ENCODE results near the gene CAMTA1. TPM values are rescaled to one million over a fixed set of nuclear protein-coding genes. Genes with fewer than 3 reads are reported as not detected.

The CAMTA1 gene
- total RNA-seq, 1 donor from 2014 or later, result 77.6 TPM

DNA sequence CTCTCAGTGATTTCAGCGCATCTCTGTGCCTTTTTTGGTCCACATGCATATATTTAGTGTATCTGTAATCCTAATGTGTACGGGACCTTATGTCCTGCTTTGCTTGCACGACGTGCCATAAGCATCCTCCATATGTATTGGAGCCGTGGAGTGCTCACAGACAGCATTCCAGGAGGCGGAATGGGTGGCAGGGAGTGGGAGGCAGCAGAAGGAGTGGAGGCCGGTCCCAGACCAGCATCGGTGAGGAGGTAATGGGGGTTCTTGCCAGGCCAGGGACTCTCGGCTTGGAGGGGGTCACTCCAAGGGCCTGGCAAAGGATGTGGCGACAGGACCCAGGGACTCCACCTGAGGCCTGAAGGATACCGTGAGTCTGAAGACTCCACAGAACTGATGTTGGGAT lies 185.0 kb downstream of the CAMTA1 start:
- Mint-ChIP-seq H3K27me3 (ENCODE audit: low read depth, unreplicated experiment) (peaks cover 11% of the 10 kb centered on the region), H3K27ac (ENCODE audit: unreplicated experiment) (no peak overlapping the region), H3K9me3 (ENCODE audit: unreplicated experiment) (no peaks in the 10 kb centered on the region), H3K4me3 (ENCODE audit: unreplicated experiment) (no peak overlapping the region), H3K4me1 (ENCODE audit: low read depth, unreplicated experiment) (peaks cover 22% of the 10 kb centered on the region), H3K36me3 (ENCODE audit: low read depth, unreplicated experiment) (no peaks in the 10 kb centered on the region)
- H3K27ac ChIP-seq (ENCODE audit: low read depth, low read length), result no peak overlapping the region
- no peaks in the 10 kb centered on the region for H3K9me3 ChIP-seq (ENCODE audit: insufficient read depth, low read depth, low read length)
- H3K4me3 ChIP-seq (ENCODE audit: insufficient read depth, low read depth, low read length), result no peak overlapping the region
- H3K4me1 ChIP-seq (ENCODE audit: insufficient read depth, low read length), result peaks cover 32% of the 10 kb centered on the region
- no peak overlapping the region for H3K9ac ChIP-seq (ENCODE audit: low read length)
- TF ChIP-seq CTCF (IDR thresholded peaks at IDR 0.05; ENCODE audit: insufficient read depth, low read depth, low read length), result no peak
- no peak for TF ChIP-seq EZH2 (IDR thresholded peaks at IDR 0.05; ENCODE audit: insufficient read depth, low read length)
- H3K36me3 ChIP-seq (ENCODE audit: insufficient read depth, low read length), result no peaks in the 10 kb centered on the region
- no peak overlapping the region for H2AFZ ChIP-seq (ENCODE audit: low read depth, low read length)
- H3K27me3 ChIP-seq (ENCODE audit: insufficient read depth, low read length), result peaks cover 29% of the 10 kb centered on the region
- H3K4me2 ChIP-seq (ENCODE audit: low read length), result no peak overlapping the region
- no peak for DNase-seq (ENCODE audit: low read depth)
- H3K79me2 ChIP-seq (ENCODE audit: insufficient read depth, low read length), result no peaks in the 10 kb centered on the region
- no peak for FAIRE-seq
- H4K20me1 ChIP-seq (ENCODE audit: insufficient read depth, low read length), result no peaks in the 10 kb centered on the region

DNA sequence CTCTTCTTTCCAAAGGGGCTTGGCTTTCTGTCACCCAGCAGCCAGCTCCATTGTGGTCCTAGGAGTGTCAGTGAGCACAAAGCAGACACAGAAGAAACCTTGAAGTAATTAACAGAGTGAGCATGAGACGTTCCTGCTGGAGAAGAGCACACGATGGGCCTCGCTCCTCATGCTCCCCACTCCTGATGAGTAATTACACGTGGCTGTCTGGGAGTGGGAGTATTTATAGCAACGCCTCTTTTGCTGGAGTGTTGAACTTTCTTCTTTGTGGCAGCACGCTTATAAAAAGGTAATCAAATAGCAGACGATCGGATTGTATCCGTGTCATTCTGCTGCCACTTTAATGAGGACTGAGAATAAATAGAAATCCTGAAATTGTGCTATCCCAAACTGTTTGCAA lies 185.8 kb downstream of the CAMTA1 start:
- DNase-seq (ENCODE audit: low read depth), result peak; percentile 61
- H3K9me3 ChIP-seq (ENCODE audit: insufficient read depth, low read depth, low read length), result no peaks in the 10 kb centered on the region
- no peak overlapping the region for H3K4me2 ChIP-seq (ENCODE audit: low read length)
- Mint-ChIP-seq H3K36me3 (ENCODE audit: low read depth, unreplicated experiment) (no peaks in the 10 kb centered on the region), H3K27ac (ENCODE audit: unreplicated experiment) (no peak overlapping the region), H3K9me3 (ENCODE audit: unreplicated experiment) (no peaks in the 10 kb centered on the region), H3K4me1 (ENCODE audit: low read depth, unreplicated experiment) (peaks cover 22% of the 10 kb centered on the region), H3K27me3 (ENCODE audit: low read depth, unreplicated experiment) (peaks cover 11% of the 10 kb centered on the region), H3K4me3 (ENCODE audit: unreplicated experiment) (peak overlapping the region; percentile 40)
- FAIRE-seq, result no peak
- no peak overlapping the region for H3K4me3 ChIP-seq (ENCODE audit: insufficient read depth, low read depth, low read length)
- no peak overlapping the region for H2AFZ ChIP-seq (ENCODE audit: low read depth, low read length)
- H4K20me1 ChIP-seq (ENCODE audit: insufficient read depth, low read length), result no peaks in the 10 kb centered on the region
- no peak overlapping the region for H3K27ac ChIP-seq (ENCODE audit: low read depth, low read length)
- H3K9ac ChIP-seq (ENCODE audit: low read length), result no peak overlapping the region
- no peaks in the 10 kb centered on the region for H3K36me3 ChIP-seq (ENCODE audit: insufficient read depth, low read length)
- H3K4me1 ChIP-seq (ENCODE audit: insufficient read depth, low read length), result peaks cover 30% of the 10 kb centered on the region
- no peak for TF ChIP-seq EZH2 (IDR thresholded peaks at IDR 0.05; ENCODE audit: insufficient read depth, low read length)
- TF ChIP-seq CTCF (IDR thresholded peaks at IDR 0.05; ENCODE audit: insufficient read depth, low read depth, low read length), result no peak
- H3K79me2 ChIP-seq (ENCODE audit: insufficient read depth, low read length), result no peaks in the 10 kb centered on the region
- H3K27me3 ChIP-seq (ENCODE audit: insufficient read depth, low read length), result peaks cover 26% of the 10 kb centered on the region

DNA sequence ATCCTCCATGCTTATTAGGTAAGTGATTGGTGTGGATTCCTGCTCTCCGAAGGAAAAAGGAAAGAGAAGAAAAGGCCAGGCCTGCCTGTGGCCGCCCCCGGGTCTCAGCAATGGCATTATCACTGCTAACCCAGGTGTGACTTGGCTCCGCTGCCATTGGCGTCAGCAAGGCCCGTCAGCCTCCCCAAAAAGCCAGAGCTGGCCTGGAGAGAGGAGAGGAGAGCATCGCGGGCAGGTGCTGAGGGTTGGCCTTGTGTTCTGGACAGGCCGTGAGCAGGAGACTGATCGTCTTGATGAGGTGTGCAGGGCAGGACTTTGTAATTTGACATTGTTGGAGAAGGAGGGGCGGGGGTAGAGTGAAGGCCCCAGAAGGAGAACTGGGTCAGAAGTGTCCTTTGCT lies 186.4 kb downstream of the CAMTA1 start:
- no peak overlapping the region for H3K4me2 ChIP-seq (ENCODE audit: low read length)
- peak overlapping the region; percentile 21 for H3K27ac Mint-ChIP-seq (ENCODE audit: unreplicated experiment)
- no peaks in the 10 kb centered on the region for H3K36me3 Mint-ChIP-seq (ENCODE audit: low read depth, unreplicated experiment)

More for the DNA sequence above, 186.4 kb downstream of the CAMTA1 start:
- Histone ChIP-seq H2AFZ (ENCODE audit: low read depth, low read length) (no peak overlapping the region), H3K4me1 (ENCODE audit: insufficient read depth, low read length) (peaks cover 30% of the 10 kb centered on the region), H3K4me3 (ENCODE audit: insufficient read depth, low read depth, low read length) (no peak overlapping the region), H4K20me1 (ENCODE audit: insufficient read depth, low read length) (no peaks in the 10 kb centered on the region), H3K79me2 (ENCODE audit: insufficient read depth, low read length) (no peaks in the 10 kb centered on the region), H3K27ac (ENCODE audit: low read depth, low read length) (no peak overlapping the region), H3K9ac (ENCODE audit: low read length) (no peak overlapping the region), H3K27me3 (ENCODE audit: insufficient read depth, low read length) (peaks cover 25% of the 10 kb centered on the region), H3K9me3 (ENCODE audit: insufficient read depth, low read depth, low read length) (peaks cover 4% of the 10 kb centered on the region), H3K36me3 (ENCODE audit: insufficient read depth, low read length) (no peaks in the 10 kb centered on the region)
- TF ChIP-seq CTCF (IDR thresholded peaks at IDR 0.05; ENCODE audit: insufficient read depth, low read depth, low read length) (no peak), EZH2 (IDR thresholded peaks at IDR 0.05; ENCODE audit: insufficient read depth, low read length) (no peak)
- Mint-ChIP-seq H3K4me1 (ENCODE audit: low read depth, unreplicated experiment) (peaks cover 22% of the 10 kb centered on the region), H3K9me3 (ENCODE audit: unreplicated experiment) (peaks cover 4% of the 10 kb centered on the region), H3K27me3 (ENCODE audit: low read depth, unreplicated experiment) (peaks cover 14% of the 10 kb centered on the region), H3K4me3 (ENCODE audit: unreplicated experiment) (no peak overlapping the region)
- FAIRE-seq (no peak), DNase-seq (ENCODE audit: low read depth) (no peak)

Measured in astrocyte (in vitro differentiated cells and primary cell).